ENCODE results near the gene QPRT. TPM values are rescaled to one million over a fixed set of nuclear protein-coding genes. Genes with fewer than 3 reads are reported as not detected.

Gene QPRT
- total and polyA plus RNA-seq, 2 experiments from 2014 or later, result 65.4 to 128 TPM

GRCh38 chr16:29719063-29719462 is 40.1 kb downstream of the QPRT start:
- Histone ChIP-seq H3K36me3 (ENCODE audit: insufficient read depth) (peaks cover 23% of the 10 kb centered on the region), H3K27me3 (ENCODE audit: insufficient read depth) (no peaks in the 10 kb centered on the region), H3K9me2 (ENCODE audit: insufficient read depth) (no peaks in the 10 kb centered on the region), H3K79me2 (replicated peaks; ENCODE audit: insufficient read depth) (peaks cover 99% of the 10 kb centered on the region), H3K4me2 (peak overlapping the region; percentile 44), H3K4me3 (no peak overlapping the region), H2AFZ (no peak overlapping the region), H3K4me1 (ENCODE audit: insufficient read depth) (peaks cover 49% of the 10 kb centered on the region), H3F3A (replicated peaks; ENCODE audit: low read depth) (peaks cover 37% of the 10 kb centered on the region; the same call in 1 of the 2 replicates), H4K20me1 (replicated peaks; ENCODE audit: insufficient read depth) (peaks cover 58% of the 10 kb centered on the region), H3K27ac (ENCODE audit: low read depth) (peak overlapping the region; percentile 59; the same call in 1 of the 2 replicates)
- no peak for TF ChIP-seq CTCF (conservative IDR thresholded peaks at IDR 0.05; ENCODE audit: low read depth in 2 of 2)
- TF ChIP-seq, protein P1, sequence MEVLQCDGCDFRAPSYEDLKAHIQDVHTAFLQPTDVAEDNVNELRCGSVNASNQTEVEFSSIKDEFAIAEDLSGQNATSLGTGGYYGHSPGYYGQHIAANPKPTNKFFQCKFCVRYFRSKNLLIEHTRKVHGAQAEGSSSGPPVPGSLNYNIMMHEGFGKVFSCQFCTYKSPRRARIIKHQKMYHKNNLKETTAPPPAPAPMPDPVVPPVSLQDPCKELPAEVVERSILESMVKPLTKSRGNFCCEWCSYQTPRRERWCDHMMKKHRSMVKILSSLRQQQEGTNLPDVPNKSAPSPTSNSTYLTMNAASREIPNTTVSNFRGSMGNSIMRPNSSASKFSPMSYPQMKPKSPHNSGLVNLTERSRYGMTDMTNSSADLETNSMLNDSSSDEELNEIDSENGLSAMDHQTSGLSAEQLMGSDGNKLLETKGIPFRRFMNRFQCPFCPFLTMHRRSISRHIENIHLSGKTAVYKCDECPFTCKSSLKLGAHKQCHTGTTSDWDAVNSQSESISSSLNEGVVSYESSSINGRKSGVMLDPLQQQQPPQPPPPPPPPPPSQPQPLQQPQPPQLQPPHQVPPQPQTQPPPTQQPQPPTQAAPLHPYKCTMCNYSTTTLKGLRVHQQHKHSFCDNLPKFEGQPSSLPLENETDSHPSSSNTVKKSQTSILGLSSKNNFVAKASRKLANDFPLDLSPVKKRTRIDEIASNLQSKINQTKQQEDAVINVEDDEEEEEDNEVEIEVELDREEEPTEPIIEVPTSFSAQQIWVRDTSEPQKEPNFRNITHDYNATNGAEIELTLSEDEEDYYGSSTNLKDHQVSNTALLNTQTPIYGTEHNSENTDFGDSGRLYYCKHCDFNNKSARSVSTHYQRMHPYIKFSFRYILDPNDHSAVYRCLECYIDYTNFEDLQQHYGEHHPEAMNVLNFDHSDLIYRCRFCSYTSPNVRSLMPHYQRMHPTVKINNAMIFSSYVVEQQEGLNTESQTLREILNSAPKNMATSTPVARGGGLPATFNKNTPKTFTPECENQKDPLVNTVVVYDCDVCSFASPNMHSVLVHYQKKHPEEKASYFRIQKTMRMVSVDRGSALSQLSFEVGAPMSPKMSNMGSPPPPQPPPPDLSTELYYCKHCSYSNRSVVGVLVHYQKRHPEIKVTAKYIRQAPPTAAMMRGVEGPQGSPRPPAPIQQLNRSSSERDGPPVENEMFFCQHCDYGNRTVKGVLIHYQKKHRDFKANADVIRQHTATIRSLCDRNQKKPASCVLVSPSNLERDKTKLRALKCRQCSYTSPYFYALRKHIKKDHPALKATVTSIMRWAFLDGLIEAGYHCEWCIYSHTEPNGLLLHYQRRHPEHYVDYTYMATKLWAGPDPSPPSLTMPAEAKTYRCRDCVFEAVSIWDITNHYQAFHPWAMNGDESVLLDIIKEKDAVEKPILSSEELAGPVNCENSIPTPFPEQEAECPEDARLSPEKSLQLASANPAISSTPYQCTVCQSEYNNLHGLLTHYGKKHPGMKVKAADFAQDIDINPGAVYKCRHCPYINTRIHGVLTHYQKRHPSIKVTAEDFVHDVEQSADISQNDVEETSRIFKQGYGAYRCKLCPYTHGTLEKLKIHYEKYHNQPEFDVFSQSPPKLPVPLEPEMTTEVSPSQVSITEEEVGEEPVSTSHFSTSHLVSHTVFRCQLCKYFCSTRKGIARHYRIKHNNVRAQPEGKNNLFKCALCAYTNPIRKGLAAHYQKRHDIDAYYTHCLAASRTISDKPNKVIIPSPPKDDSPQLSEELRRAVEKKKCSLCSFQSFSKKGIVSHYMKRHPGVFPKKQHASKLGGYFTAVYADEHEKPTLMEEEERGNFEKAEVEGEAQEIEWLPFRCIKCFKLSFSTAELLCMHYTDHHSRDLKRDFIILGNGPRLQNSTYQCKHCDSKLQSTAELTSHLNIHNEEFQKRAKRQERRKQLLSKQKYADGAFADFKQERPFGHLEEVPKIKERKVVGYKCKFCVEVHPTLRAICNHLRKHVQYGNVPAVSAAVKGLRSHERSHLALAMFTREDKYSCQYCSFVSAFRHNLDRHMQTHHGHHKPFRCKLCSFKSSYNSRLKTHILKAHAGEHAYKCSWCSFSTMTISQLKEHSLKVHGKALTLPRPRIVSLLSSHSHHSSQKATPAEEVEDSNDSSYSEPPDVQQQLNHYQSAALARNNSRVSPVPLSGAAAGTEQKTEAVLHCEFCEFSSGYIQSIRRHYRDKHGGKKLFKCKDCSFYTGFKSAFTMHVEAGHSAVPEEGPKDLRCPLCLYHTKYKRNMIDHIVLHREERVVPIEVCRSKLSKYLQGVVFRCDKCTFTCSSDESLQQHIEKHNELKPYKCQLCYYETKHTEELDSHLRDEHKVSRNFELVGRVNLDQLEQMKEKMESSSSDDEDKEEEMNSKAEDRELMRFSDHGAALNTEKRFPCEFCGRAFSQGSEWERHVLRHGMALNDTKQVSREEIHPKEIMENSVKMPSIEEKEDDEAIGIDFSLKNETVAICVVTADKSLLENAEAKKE (CRISPR knock-in tag; IDR thresholded peaks at IDR 0.05), result no peak
- TF ChIP-seq REST (IDR thresholded peaks at IDR 0.05; ENCODE audit: unreplicated experiment), result no peak
- Mint-ChIP-seq H3K27ac (peak overlapping the region; percentile 94), H3K36me3 (ENCODE audit: low read depth) (peaks cover 75% of the 10 kb centered on the region), H3K4me3 (peak overlapping the region; percentile 56), H3K9me3 (no peaks in the 10 kb centered on the region; the same call in 1 of the 3 replicates), H3K27me3 (ENCODE audit: insufficient read depth, low read depth, poor library complexity) (peaks cover 22% of the 10 kb centered on the region), H3K4me1 (peaks cover 45% of the 10 kb centered on the region)
- ATAC-seq, result no peak; the same call in 2 of the 3 replicates
- DNase-seq (ENCODE audit: low spot score), result peak; percentile 24

Data from GM23338 (cell line).